Left ventricle myocardium inferior (tissue), 1 donor: Measurements from ENCODE around the gene LAPTM5. TPM values are rescaled to one million over a fixed set of nuclear protein-coding genes. Genes with fewer than 3 reads are reported as not detected.
A peak's percentile ranks its signal among the peaks of the same experiment; 100 is the strongest.

Source experiments
- DNase-seq: peaks from one replicate; pipeline ENCODE4 v3.0.0-alpha.2; 2020
- H3K27ac ChIP-seq: fragments of 200-600 bp; replicated peaks from 2 replicates; pipeline ENCODE4 v1.8.0; 2021
- H3K27me3 ChIP-seq: fragments of 200-600 bp; 2 replicates; pipeline ENCODE4 v1.8.0; 2021; ENCODE audit warnings: low read depth
- H3K36me3 ChIP-seq: fragments of 200-600 bp; 2 replicates; pipeline ENCODE4 v1.8.0; 2021
- H3K4me1 ChIP-seq: fragments of 200-600 bp; 2 replicates; pipeline ENCODE4 v1.8.0; 2021
- H3K4me3 ChIP-seq: fragments of 200-600 bp; 2 replicates; pipeline ENCODE4 v1.8.0; 2021; ENCODE audit warnings: mild to moderate bottlenecking, moderate library complexity
- H3K9me3 ChIP-seq: fragments of 200-600 bp; replicated peaks from 2 replicates; pipeline ENCODE4 v1.8.0; 2021
- CTCF ChIP-seq: fragments of 200-600 bp; IDR thresholded peaks from 2 replicates; pipeline ENCODE4 v1.8.0; 2021; ENCODE audit warnings: antibody characterized with exemption, mild to moderate bottlenecking, borderline replicate concordance
- intact Hi-C: fragments of 100-400 bp; cut with micrococcal nuclease; formaldehyde crosslinking; loops from one replicate; pipeline ENCODE4 v1.11.0; 2022
- total RNA-seq: library from RNA; stranded (reverse); fragmentation: NEBNext Ultra II Directional; extraction: Animal tissue kit (Norgen Biotek cat#: 25700); gene quantifications from one replicate; pipeline ENCODE4 v1.2.1, GENCODE V29; 2021
- donor health status: DM: no; HTN: yes; CAD: no; lungs with severe emphysema.

Gene LAPTM5
- total RNA-seq, 1 donor from 2014 or later, result 18.8 TPM

GRCh38 chr1:30707412-30708360 lies 49.9 kb downstream of the LAPTM5 start:
- H3K4me1 ChIP-seq, result peaks cover 36% of the 10 kb centered on the region
- DNase-seq, result peak; percentile 67
- no peak overlapping the region for H3K27ac ChIP-seq
- intact Hi-C loops, result loop anchor here (10.0 kb wide), 1 partner anchor 1463 kb away; no protein-coding TSS in a partner anchor
- no peak overlapping the region for H3K4me3 ChIP-seq
- H3K9me3 ChIP-seq, result no peaks in the 10 kb centered on the region
- H3K27me3 ChIP-seq, result peaks cover 25% of the 10 kb centered on the region
- no peaks in the 10 kb centered on the region for H3K36me3 ChIP-seq
- TF ChIP-seq CTCF, result peak; percentile 82

- H3K4me1 ChIP-seq, result peaks cover 36% of the 10 kb centered on the region
- H3K27ac ChIP-seq, result peak overlapping the region; percentile 40
- intact Hi-C loops, result loop anchor here (10.0 kb wide), 1 partner anchor 1462 kb away; no protein-coding TSS in a partner anchor
- no peaks in the 10 kb centered on the region for H3K36me3 ChIP-seq
- peak; percentile 71 for DNase-seq
- no peak for TF ChIP-seq CTCF
- H3K27me3 ChIP-seq, result peaks cover 34% of the 10 kb centered on the region
- no peaks in the 10 kb centered on the region for H3K9me3 ChIP-seq
- no peak overlapping the region for H3K4me3 ChIP-seq
Observed at GRCh38 chr1:30706528-30706927, 51.0 kb downstream of the LAPTM5 start.

DNA sequence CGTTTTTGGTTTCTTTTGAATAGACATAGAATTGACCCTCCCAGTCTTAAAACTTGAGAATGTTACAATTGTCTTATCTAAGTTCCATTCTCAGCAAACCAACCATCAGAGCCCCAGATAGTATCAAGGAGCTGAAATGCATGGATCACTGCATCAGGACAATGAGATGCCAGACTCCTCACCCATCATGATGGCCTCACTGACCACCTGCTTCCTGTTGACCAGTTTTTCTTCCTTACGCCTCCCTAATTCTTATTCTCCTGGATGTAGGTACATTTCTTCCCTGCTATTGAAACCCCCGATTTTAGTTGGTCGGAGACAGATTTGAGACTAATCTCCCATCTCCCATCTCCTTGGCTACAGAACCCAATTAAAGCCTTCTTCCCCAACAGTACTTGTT lies 51.9 kb downstream of the LAPTM5 start:
- intact Hi-C loops, result loop anchor here (10.0 kb wide), 1 partner anchor 1461 kb away; no protein-coding TSS in a partner anchor
- Histone ChIP-seq H3K36me3 (no peaks in the 10 kb centered on the region), H3K9me3 (no peaks in the 10 kb centered on the region), H3K4me1 (peaks cover 36% of the 10 kb centered on the region), H3K4me3 (no peak overlapping the region), H3K27me3 (peaks cover 34% of the 10 kb centered on the region), H3K27ac (no peak overlapping the region)
- no peak for DNase-seq
- no peak for TF ChIP-seq CTCF

- Histone ChIP-seq H3K9me3 (no peaks in the 10 kb centered on the region), H3K27ac (no peak overlapping the region), H3K4me3 (no peak overlapping the region), H3K4me1 (peaks cover 36% of the 10 kb centered on the region), H3K36me3 (no peaks in the 10 kb centered on the region), H3K27me3 (peaks cover 34% of the 10 kb centered on the region)
- no peak for DNase-seq
- intact Hi-C loops, result loop anchor here (10.0 kb wide), 1 partner anchor 1460 kb away; no protein-coding TSS in a partner anchor
- no peak for TF ChIP-seq CTCF
Observed at GRCh38 chr1:30704765-30705509, 52.6 kb downstream of the LAPTM5 start.

- peaks cover 36% of the 10 kb centered on the region for H3K4me1 ChIP-seq
- H3K27ac ChIP-seq, result no peak overlapping the region
- H3K4me3 ChIP-seq, result no peak overlapping the region
- no peak for TF ChIP-seq CTCF
- no peaks in the 10 kb centered on the region for H3K36me3 ChIP-seq
- peaks cover 34% of the 10 kb centered on the region for H3K27me3 ChIP-seq
- intact Hi-C loops, result loop anchor here (10.0 kb wide), 1 partner anchor 1459 kb away; no protein-coding TSS in a partner anchor
- DNase-seq, result no peak
- no peaks in the 10 kb centered on the region for H3K9me3 ChIP-seq
Observed at GRCh38 chr1:30704271-30704670, 53.3 kb downstream of the LAPTM5 start.
